KBM-7 (cell line): ENCODE data around the gene RTP3.

Source experiments
- DNase-seq: peaks from one replicate; pipeline ENCODE4 v3.0.0-alpha.2; 2015
- in situ Hi-C: fragments of 300-500 bp; cut with MboI; formaldehyde crosslinking; loops from 2 replicates; pipeline ENCODE4 v1.14.3; 2020; ENCODE audit warnings: low sequenced_read_pairs, low pct_unique_long_range_greater_than_20kb, mixed read lengths

Gene RTP3

GRCh38 chr3:46467562-46467961 lies 30.2 kb upstream of the RTP3 start:
- no peak for DNase-seq
- in situ Hi-C loops, result no loop called here

GRCh38 chr3:46468753-46469600 lies 28.8 kb upstream of the RTP3 start:
- DNase-seq, result no peak
- in situ Hi-C loops, result no loop called here

- no peak for DNase-seq
- in situ Hi-C loops, result no loop called here
Observed at GRCh38 chr3:46469680-46470357, 28.0 kb upstream of the RTP3 start.

- in situ Hi-C loops, result no loop called here
- DNase-seq, result no peak
Observed at GRCh38 chr3:46470831-46471230, 26.9 kb upstream of the RTP3 start.

GRCh38 chr3:46471371-46471914 lies 26.3 kb upstream of the RTP3 start:
- in situ Hi-C loops, result no loop called here
- no peak for DNase-seq

GRCh38 chr3:46472736-46473135 lies 25.0 kb upstream of the RTP3 start:
- in situ Hi-C loops, result no loop called here

GRCh38 chr3:46477145-46477544 lies 20.6 kb upstream of the RTP3 start:
- DNase-seq, result no peak
- in situ Hi-C loops, result no loop called here

More at GRCh38 chr3:46472736-46473135, 25.0 kb upstream of the RTP3 start:
- no peak for DNase-seq

GRCh38 chr3:46477756-46478155 lies 20.0 kb upstream of the RTP3 start:
- DNase-seq, result no peak
- in situ Hi-C loops, result no loop called here

GRCh38 chr3:46478341-46478740 lies 19.4 kb upstream of the RTP3 start:
- in situ Hi-C loops, result no loop called here
- DNase-seq, result no peak

GRCh38 chr3:46479021-46479420 lies 18.8 kb upstream of the RTP3 start:
- in situ Hi-C loops, result no loop called here
- DNase-seq, result no peak

- in situ Hi-C loops, result no loop called here
- DNase-seq, result no peak
Observed at GRCh38 chr3:46479696-46480095, 18.1 kb upstream of the RTP3 start.

GRCh38 chr3:46480491-46481195 lies 17.1 kb upstream of the RTP3 start:
- no peak for DNase-seq
- in situ Hi-C loops, result no loop called here

- in situ Hi-C loops, result no loop called here
Observed at GRCh38 chr3:46481636-46482035, 16.1 kb upstream of the RTP3 start.

GRCh38 chr3:46482632-46483350 lies 15.0 kb upstream of the RTP3 start:
- DNase-seq, result no peak
- in situ Hi-C loops, result no loop called here

More at GRCh38 chr3:46481636-46482035, 16.1 kb upstream of the RTP3 start:
- DNase-seq, result no peak

GRCh38 chr3:46483825-46484224 lies 14.0 kb upstream of the RTP3 start:
- no peak for DNase-seq
- in situ Hi-C loops, result no loop called here

- no peak for DNase-seq
- in situ Hi-C loops, result no loop called here
Observed at GRCh38 chr3:46484388-46484787, 13.4 kb upstream of the RTP3 start.

GRCh38 chr3:46484911-46485778 lies 12.6 kb upstream of the RTP3 start:
- in situ Hi-C loops, result no loop called here
- DNase-seq, result no peak

GRCh38 chr3:46485779-46486175 lies 12.0 kb upstream of the RTP3 start:
- in situ Hi-C loops, result no loop called here
- DNase-seq, result no peak
